CD14-positive monocyte (primary cell): Measurements from ENCODE around the gene TRABD. TPM values are rescaled to one million over a fixed set of nuclear protein-coding genes. Genes with fewer than 3 reads are reported as not detected.
A peak's percentile ranks its signal among the peaks of the same experiment; 100 is the strongest.

Experiments
- DNase-seq, 3 donors: peaks; one replicate each; pipeline ENCODE4 v3.0.0-alpha.2; 2011 to 2022
- H2AFZ ChIP-seq: 2 replicates; pipeline ENCODE4 v1.6.0; 2012; ENCODE audit warnings: mild to moderate bottlenecking, low read depth, low read length, inconsistent platforms; ENCODE audit not compliant: insufficient read depth, poor library complexity, severe bottlenecking
- H3K27ac ChIP-seq, 2 donors: 1 replicate in 1 of 2; 2 replicates in 1 of 2; pipeline ENCODE4 v1.5.1; 2012 to 2013; ENCODE audit warnings: low read length in 2 of 2, control low read depth in 1 of 2, inconsistent platforms in 1 of 2, low read depth in 1 of 2, mild to moderate bottlenecking in 1 of 2
- H3K27me3 ChIP-seq, 2 donors: one replicate each; pipeline versions ENCODE4 v1.6.0 to v1.6.1; 2011 to 2013; ENCODE audit warnings: low read length in 2 of 2; ENCODE audit not compliant: control insufficient read depth in 2 of 2, insufficient read depth in 2 of 2
- H3K36me3 ChIP-seq, 2 donors: replicated peaks in 1 of 2; 1 replicate in 1 of 2; 2 replicates in 1 of 2; pipeline versions ENCODE4 v1.5.1 to v1.6.1; 2012 to 2013; ENCODE audit warnings: low read length in 2 of 2, control low read depth in 1 of 2, inconsistent platforms in 1 of 2, mild to moderate bottlenecking in 1 of 2; ENCODE audit not compliant: insufficient read depth in 2 of 2, control insufficient read depth in 1 of 2
- H3K4me1 ChIP-seq, 2 donors: 1 replicate in 1 of 2; 2 replicates in 1 of 2; pipeline versions ENCODE4 v1.5.1 to v1.6.1; 2012 to 2013; ENCODE audit warnings: low read length in 2 of 2, control low read depth in 1 of 2, inconsistent platforms in 1 of 2, mild to moderate bottlenecking in 1 of 2, moderate library complexity in 1 of 2; ENCODE audit not compliant: insufficient read depth in 2 of 2, control insufficient read depth in 1 of 2
- H3K4me2 ChIP-seq: replicated peaks from 2 replicates; pipeline ENCODE3; 2012; ENCODE audit warnings: low read length, moderate library complexity, mild to moderate bottlenecking; ENCODE audit not compliant: poor library complexity, severe bottlenecking; ENCODE audit errors: extremely low read depth
- H3K4me3 ChIP-seq, 3 experiments: fragments of 200-600 bp in 1 of 3; sonication (generic) in 1 of 3; replicated peaks in 1 of 3; 1 replicate in 2 of 3; 2 replicates in 1 of 3; pipeline ENCODE4 v1.5.1; 2011 to 2013; ENCODE audit warnings: low read length in 3 of 3, mild to moderate bottlenecking in 3 of 3, control low read depth in 2 of 3, low read depth in 2 of 3, inconsistent platforms in 1 of 3, moderate library complexity in 1 of 3
- H3K79me2 ChIP-seq: 2 replicates; pipeline ENCODE4 v1.6.0; 2012; ENCODE audit warnings: mild to moderate bottlenecking, control low read depth, inconsistent platforms, low read length, moderate library complexity; ENCODE audit not compliant: insufficient read depth
- H3K9ac ChIP-seq: 2 replicates; pipeline ENCODE4 v1.6.0; 2017; ENCODE audit warnings: low read length, mild to moderate bottlenecking; ENCODE audit not compliant: insufficient read depth, poor library complexity, severe bottlenecking
- H3K9me3 ChIP-seq, 2 donors: replicated peaks in 1 of 2; 1 replicate in 1 of 2; 2 replicates in 1 of 2; pipeline versions ENCODE4 v1.5.1 to v1.6.1; 2012 to 2013; ENCODE audit warnings: low read length in 2 of 2, control low read depth in 1 of 2; ENCODE audit not compliant: control insufficient read depth in 1 of 2, insufficient read depth in 1 of 2
- H4K20me1 ChIP-seq: 2 replicates; pipeline ENCODE4 v1.6.0; 2012; ENCODE audit warnings: mild to moderate bottlenecking, low read length, control low read depth, moderate library complexity; ENCODE audit not compliant: insufficient read depth
- H3K27ac Mint-ChIP-seq, 7 donors: one replicate each; pipeline ENCODE4 v1.8.0; 2020; ENCODE audit warnings: mild to moderate bottlenecking in 7 of 7, mixed read lengths in 7 of 7, moderate library complexity in 6 of 7, inconsistent platforms in 2 of 7
- H3K27me3 Mint-ChIP-seq, 3 donors: one replicate each; pipeline ENCODE4 v1.8.0; 2021 to 2022; ENCODE audit warnings: low read depth in 3 of 3, mild to moderate bottlenecking in 3 of 3, mixed read lengths in 3 of 3, moderate library complexity in 3 of 3, inconsistent platforms in 1 of 3
- H3K36me3 Mint-ChIP-seq, 2 donors: one replicate each; pipeline ENCODE4 v1.8.0; 2020; ENCODE audit warnings: mixed read lengths in 2 of 2, inconsistent platforms in 1 of 2, mild to moderate bottlenecking in 1 of 2
- H3K4me1 Mint-ChIP-seq: one replicate; pipeline ENCODE4 v1.8.0; 2020; ENCODE audit warnings: mild to moderate bottlenecking, mixed read lengths
- H3K4me3 Mint-ChIP-seq, 2 donors: one replicate each; pipeline ENCODE4 v1.8.0; 2020; ENCODE audit warnings: mild to moderate bottlenecking in 2 of 2, mixed read lengths in 2 of 2, moderate library complexity in 1 of 2
- H3K9me3 Mint-ChIP-seq, 7 donors: one replicate each; pipeline ENCODE4 v1.8.0; 2020 to 2022; ENCODE audit warnings: mixed read lengths in 7 of 7, mild to moderate bottlenecking in 6 of 7, moderate library complexity in 6 of 7, inconsistent platforms in 2 of 7
- WGBS: methylation state at CpG from one replicate; pipeline ENCODE4 v1.1.5; 2013; ENCODE audit warnings: missing lambda C conversion rate; ENCODE audit not compliant: insufficient coverage; 5-methylcytosine and 5-hydroxymethylcytosine counted together
- intact Hi-C, 2 donors: fragments of 100-400 bp; cut with micrococcal nuclease; formaldehyde crosslinking; loops; one replicate each; pipeline versions ENCODE4 v1.15.0 to v1.15.1; 2023
- polyA plus RNA-seq, 3 donors: library from polyadenylated mRNA; depleted of rRNA in 1 of 3; unstranded in 2 of 3; stranded (reverse) in 1 of 3; fragments of 300-500 nt in 2 of 3; fragments of >200 nt in 1 of 3; fragmentation: Illumina TruSeq in 2 of 3; gene quantifications; 1 replicate in 2 of 3; 2 replicates in 1 of 3; pipeline ENCODE4 v1.2.3, GENCODE V29; 2012 to 2021
- TF ChIP-seq, protein P1 (sequence below): fragments of 200-600 bp; IDR thresholded peaks from one replicate; pipeline ENCODE4 v1.8.0; 2022; ENCODE audit warnings: antibody characterized with exemption, mild to moderate bottlenecking

The TRABD gene
- polyA plus RNA-seq, 3 donors, result 34.5 to 240 (median 39.3) TPM

DNA sequence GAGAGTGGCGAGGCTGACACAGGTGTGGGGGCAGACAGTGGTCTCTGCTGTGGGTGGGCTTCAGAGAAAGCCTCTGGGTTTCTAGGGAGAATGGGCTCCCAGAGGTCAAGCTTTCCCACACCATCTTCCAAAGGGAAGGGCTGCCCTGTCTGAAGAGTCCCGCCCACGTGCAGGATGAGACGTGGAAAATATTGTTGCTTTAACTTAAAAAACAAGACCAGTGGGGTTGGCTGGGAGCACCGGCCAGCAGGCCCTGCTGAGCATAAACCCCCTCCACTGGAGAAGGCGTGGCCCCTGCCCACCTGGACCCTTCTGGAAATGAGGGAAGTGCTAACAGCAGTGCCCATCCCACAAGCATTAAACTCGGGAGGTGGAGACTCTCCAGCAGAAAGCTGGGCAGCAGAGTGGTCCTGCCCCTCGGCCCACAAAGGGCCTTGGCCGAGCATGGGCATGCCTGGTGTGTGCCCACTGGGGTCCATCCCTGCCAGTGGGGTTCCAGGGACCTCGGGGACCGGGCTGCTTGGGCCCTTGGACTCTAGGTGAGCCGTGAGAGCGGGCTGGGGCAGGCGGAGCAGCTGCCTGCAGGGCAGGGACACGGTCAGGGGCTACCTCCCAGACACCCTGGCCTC, 30.5 kb downstream of the TRABD start:
- 93% methylated on average over 11 of the region's 15 CpGs for WGBS
- Mint-ChIP-seq H3K4me3 (no peak overlapping the region), H3K4me1 (peaks cover 6% of the 10 kb centered on the region), H3K36me3 (peaks cover 67 to 92% of the 10 kb centered on the region in 2 donors), H3K9me3 (no peaks in the 10 kb centered on the region), H3K27me3 (no peaks in the 10 kb centered on the region), H3K27ac (peak overlapping the region in 1 of 7 donors; percentile 50)
- Histone ChIP-seq H3K9me3 (no peaks in the 10 kb centered on the region), H3K4me3 (no peak overlapping the region), H3K9ac (no peak overlapping the region), H3K79me2 (peaks cover 42% of the 10 kb centered on the region), H3K4me1 (peaks cover 0 to 9% of the 10 kb centered on the region in 2 donors), H2AFZ (no peak overlapping the region), H3K27me3 (no peaks in the 10 kb centered on the region), H4K20me1 (peaks cover 95% of the 10 kb centered on the region), H3K27ac (no peak overlapping the region), H3K36me3 (peaks cover 82 to 90% of the 10 kb centered on the region in 2 donors), H3K4me2 (no peak overlapping the region)
- intact Hi-C loops, result no loop called here
- TF ChIP-seq, protein P1, sequence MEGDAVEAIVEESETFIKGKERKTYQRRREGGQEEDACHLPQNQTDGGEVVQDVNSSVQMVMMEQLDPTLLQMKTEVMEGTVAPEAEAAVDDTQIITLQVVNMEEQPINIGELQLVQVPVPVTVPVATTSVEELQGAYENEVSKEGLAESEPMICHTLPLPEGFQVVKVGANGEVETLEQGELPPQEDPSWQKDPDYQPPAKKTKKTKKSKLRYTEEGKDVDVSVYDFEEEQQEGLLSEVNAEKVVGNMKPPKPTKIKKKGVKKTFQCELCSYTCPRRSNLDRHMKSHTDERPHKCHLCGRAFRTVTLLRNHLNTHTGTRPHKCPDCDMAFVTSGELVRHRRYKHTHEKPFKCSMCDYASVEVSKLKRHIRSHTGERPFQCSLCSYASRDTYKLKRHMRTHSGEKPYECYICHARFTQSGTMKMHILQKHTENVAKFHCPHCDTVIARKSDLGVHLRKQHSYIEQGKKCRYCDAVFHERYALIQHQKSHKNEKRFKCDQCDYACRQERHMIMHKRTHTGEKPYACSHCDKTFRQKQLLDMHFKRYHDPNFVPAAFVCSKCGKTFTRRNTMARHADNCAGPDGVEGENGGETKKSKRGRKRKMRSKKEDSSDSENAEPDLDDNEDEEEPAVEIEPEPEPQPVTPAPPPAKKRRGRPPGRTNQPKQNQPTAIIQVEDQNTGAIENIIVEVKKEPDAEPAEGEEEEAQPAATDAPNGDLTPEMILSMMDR, result no peak
- no peak for DNase-seq

DNA sequence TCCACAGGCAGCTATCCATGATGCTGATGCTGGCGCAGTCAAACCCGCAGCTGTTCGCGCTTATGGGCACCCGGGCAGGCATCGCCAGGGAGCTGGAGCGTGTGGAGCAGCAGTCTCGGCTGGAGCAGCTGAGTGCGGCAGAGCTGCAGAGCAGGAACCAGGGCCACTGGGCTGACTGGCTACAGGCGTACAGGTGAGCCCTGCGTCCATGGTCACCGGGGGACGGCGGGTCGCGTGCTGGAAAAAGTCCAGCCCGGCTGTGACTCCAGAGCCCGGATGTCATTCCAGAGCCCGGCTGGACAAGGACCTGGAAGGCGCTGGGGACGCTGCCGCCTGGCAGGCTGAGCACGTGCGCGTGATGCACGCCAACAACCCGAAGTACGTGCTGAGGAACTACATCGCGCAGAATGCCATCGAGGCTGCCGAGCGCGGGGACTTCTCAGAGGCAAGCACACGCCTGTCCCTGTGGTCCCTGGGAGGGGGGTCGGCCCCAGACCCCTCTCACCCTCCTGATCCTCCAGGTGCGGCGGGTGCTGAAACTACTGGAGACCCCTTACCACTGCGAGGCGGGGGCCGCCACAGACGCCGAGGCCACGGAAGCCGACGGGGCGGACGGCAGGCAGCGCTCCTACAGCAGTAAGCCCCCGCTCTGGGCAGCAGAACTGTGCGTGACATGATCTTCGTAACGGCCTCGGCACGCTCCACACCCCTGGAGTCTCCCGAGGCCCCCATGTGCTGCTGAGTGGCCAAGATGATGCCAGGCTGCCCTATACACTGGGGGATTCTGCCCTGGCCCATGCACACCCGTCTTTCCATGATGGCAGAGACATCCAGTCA, 31.2 kb downstream of the TRABD start:
- Histone ChIP-seq H3K4me1 (peaks cover 0 to 9% of the 10 kb centered on the region in 2 donors), H3K9ac (no peak overlapping the region), H3K4me3 (no peak overlapping the region), H3K27me3 (no peaks in the 10 kb centered on the region), H3K79me2 (peaks cover 38% of the 10 kb centered on the region), H2AFZ (no peak overlapping the region), H3K27ac (no peak overlapping the region), H3K36me3 (peaks cover 86 to 90% of the 10 kb centered on the region in 2 donors), H3K9me3 (no peaks in the 10 kb centered on the region), H4K20me1 (peaks cover 88% of the 10 kb centered on the region), H3K4me2 (no peak overlapping the region)
- DNase-seq, result no peak
- Mint-ChIP-seq H3K36me3 (peaks cover 68 to 94% of the 10 kb centered on the region in 2 donors), H3K27me3 (no peaks in the 10 kb centered on the region), H3K4me3 (no peak overlapping the region), H3K27ac (no peak overlapping the region), H3K9me3 (no peaks in the 10 kb centered on the region), H3K4me1 (peaks cover 6% of the 10 kb centered on the region)
- TF ChIP-seq, protein P1, result no peak
- intact Hi-C loops, result no loop called here
- 97% methylated on average over 50 of the region's 57 CpGs for WGBS
